ENCODE results near the gene BPGM. TPM values are rescaled to one million over a fixed set of nuclear protein-coding genes. Genes with fewer than 3 reads are reported as not detected.

The BPGM gene
- polyA plus RNA-seq, 3 donors: 3.9 to 20.6 (median 18.4) TPM

GRCh38 chr7:134667899-134668298, 21.2 kb downstream of the BPGM start:
- Mint-ChIP-seq H3K4me1 (peaks cover 12% of the 10 kb centered on the region), H3K27ac (no peak overlapping the region), H3K36me3 (peaks cover 30 to 33% of the 10 kb centered on the region in 2 donors), H3K27me3 (ENCODE audit: low read depth in 3 of 3) (peaks cover 0 to 2% (median 0%) of the 10 kb centered on the region in 3 donors), H3K4me3 (no peak overlapping the region), H3K9me3 (peaks cover 0 to 3% (median 0%) of the 10 kb centered on the region in 7 donors)
- H3K9ac ChIP-seq (ENCODE audit: insufficient read depth, low read length, poor library complexity, severe bottlenecking): no peak overlapping the region
- H3K36me3 ChIP-seq (replicated peaks in 1 of 2; ENCODE audit: control insufficient read depth in 1 of 2, insufficient read depth in 2 of 2, low read length in 2 of 2): peaks cover under 1 to 37% of the 10 kb centered on the region in 2 donors
- intact Hi-C loops (cut with micrococcal nuclease): no loop called here
- WGBS (ENCODE audit: insufficient coverage): no CpG with 5 or more reads among the region's 1 CpG
- H3K4me3 ChIP-seq (replicated peaks in 1 of 3; ENCODE audit: low read depth in 2 of 3, low read length in 3 of 3): no peak overlapping the region
- DNase-seq: no peak
- H3K9me3 ChIP-seq (replicated peaks in 1 of 2; ENCODE audit: control insufficient read depth in 1 of 2, insufficient read depth in 1 of 2, low read length in 2 of 2): no peaks in the 10 kb centered on the region
- peaks cover 3% of the 10 kb centered on the region for H4K20me1 ChIP-seq (ENCODE audit: insufficient read depth, low read length)
- no peak overlapping the region for H3K4me2 ChIP-seq (replicated peaks; ENCODE audit: extremely low read depth, low read length, poor library complexity, severe bottlenecking)
- H3K27me3 ChIP-seq (ENCODE audit: control insufficient read depth in 2 of 2, insufficient read depth in 2 of 2, low read length in 2 of 2): no peaks in the 10 kb centered on the region
- no peak for TF ChIP-seq CTCF (IDR thresholded peaks at IDR 0.05)
- H3K79me2 ChIP-seq (ENCODE audit: insufficient read depth, low read length): no peaks in the 10 kb centered on the region
- H3K27ac ChIP-seq (ENCODE audit: low read depth in 1 of 2, low read length in 2 of 2): no peak overlapping the region
- peaks cover 6 to 9% of the 10 kb centered on the region in 2 donors for H3K4me1 ChIP-seq (ENCODE audit: control insufficient read depth in 1 of 2, insufficient read depth in 2 of 2, low read length in 2 of 2)
- no peak overlapping the region for H2AFZ ChIP-seq (ENCODE audit: insufficient read depth, low read depth, low read length, poor library complexity, severe bottlenecking)

- DNase-seq: no peak
- peaks cover 0 to 2% (median 0%) of the 10 kb centered on the region in 3 donors for H3K27me3 Mint-ChIP-seq (ENCODE audit: low read depth in 3 of 3)
- Histone ChIP-seq H3K79me2 (ENCODE audit: insufficient read depth, low read length) (no peaks in the 10 kb centered on the region), H3K4me1 (ENCODE audit: control insufficient read depth in 1 of 2, insufficient read depth in 2 of 2, low read length in 2 of 2) (peaks cover 6 to 9% of the 10 kb centered on the region in 2 donors), H3K4me2 (replicated peaks; ENCODE audit: extremely low read depth, low read length, poor library complexity, severe bottlenecking) (no peak overlapping the region), H3K9ac (ENCODE audit: insufficient read depth, low read length, poor library complexity, severe bottlenecking) (no peak overlapping the region), H3K27me3 (ENCODE audit: control insufficient read depth in 2 of 2, insufficient read depth in 2 of 2, low read length in 2 of 2) (no peaks in the 10 kb centered on the region), H3K36me3 (replicated peaks in 1 of 2; ENCODE audit: control insufficient read depth in 1 of 2, insufficient read depth in 2 of 2, low read length in 2 of 2) (peaks cover 0 to 22% of the 10 kb centered on the region in 2 donors), H3K4me3 (replicated peaks in 1 of 3; ENCODE audit: low read depth in 2 of 3, low read length in 3 of 3) (no peak overlapping the region), H3K27ac (ENCODE audit: low read depth in 1 of 2, low read length in 2 of 2) (no peak overlapping the region), H4K20me1 (ENCODE audit: insufficient read depth, low read length) (peaks cover 3% of the 10 kb centered on the region), H3K9me3 (replicated peaks in 1 of 2; ENCODE audit: control insufficient read depth in 1 of 2, insufficient read depth in 1 of 2, low read length in 2 of 2) (no peaks in the 10 kb centered on the region), H2AFZ (ENCODE audit: insufficient read depth, low read depth, low read length, poor library complexity, severe bottlenecking) (no peak overlapping the region)
- intact Hi-C loops (cut with micrococcal nuclease): no loop called here
- H3K4me1 Mint-ChIP-seq: peaks cover 12% of the 10 kb centered on the region
- peaks cover 24 to 25% of the 10 kb centered on the region in 2 donors for H3K36me3 Mint-ChIP-seq
- no peak for TF ChIP-seq CTCF (IDR thresholded peaks at IDR 0.05)
- H3K9me3 Mint-ChIP-seq: peaks cover 0 to 3% (median 2%) of the 10 kb centered on the region in 7 donors
- H3K27ac Mint-ChIP-seq: no peak overlapping the region
- H3K4me3 Mint-ChIP-seq: no peak overlapping the region
- WGBS (ENCODE audit: insufficient coverage): 73% methylated on average over 2 of the region's 4 CpGs
Observed at GRCh38 chr7:134669388-134669787, 22.7 kb downstream of the BPGM start.

Data from CD14-positive monocyte (primary cell).